CD4-positive, alpha-beta T cell treated with Interleukin-15 for 4 hours (primary cell): ENCODE data around the gene ICAM4.
"Not testable (repeated sequence)": the region's sequence is repeated elsewhere in the genome, so short reads cannot be mapped to it uniquely, and the experiment has no call there.

Experiments used
- DNase-seq: peaks from one replicate; pipeline ENCODE4 v3.0.0-alpha.2; 2020; ENCODE audit warnings: low spot score

Gene ICAM4

DNA sequence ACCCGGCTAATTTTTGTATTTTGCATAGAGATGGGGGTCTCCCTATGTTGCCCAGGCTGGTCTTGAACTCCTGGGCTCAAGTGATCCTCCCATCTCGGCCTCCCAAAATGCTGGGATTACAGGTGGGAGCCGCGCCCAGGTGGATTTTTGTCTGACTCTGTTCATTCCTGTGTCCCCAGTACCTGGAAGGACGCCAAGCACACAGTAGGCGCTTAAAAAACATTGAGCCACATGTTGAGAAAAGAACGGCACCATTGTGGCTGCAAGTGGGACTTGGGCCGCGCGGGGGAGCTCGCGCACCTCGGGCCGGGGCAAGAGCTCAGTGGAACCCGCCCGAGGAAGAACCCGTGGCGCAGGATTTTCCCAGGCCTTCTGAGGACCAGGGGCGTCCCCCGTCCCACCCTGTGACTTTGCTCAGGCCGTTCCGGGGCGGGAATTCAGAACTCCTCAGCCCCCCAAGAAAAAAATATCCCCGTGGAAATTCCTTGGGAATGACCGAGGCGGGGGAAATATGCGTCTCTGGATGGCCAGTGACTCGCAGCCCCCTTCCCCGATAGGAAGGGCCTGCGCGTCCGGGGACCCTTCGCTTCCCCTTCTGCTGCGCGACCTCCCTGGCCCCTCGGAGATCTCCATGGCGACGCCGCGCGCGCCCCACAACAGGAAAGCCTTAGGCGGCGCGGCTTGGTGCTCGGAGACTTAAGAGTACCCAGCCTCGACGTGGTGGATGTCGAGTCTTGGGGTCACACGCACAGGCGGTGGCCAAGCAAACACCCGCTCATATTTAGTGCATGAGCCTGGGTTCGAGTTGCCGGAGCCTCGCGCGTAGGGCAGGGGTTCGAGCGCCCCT is 17.2 kb upstream of the ICAM4 start:
- peak; percentile 89 for DNase-seq

DNA sequence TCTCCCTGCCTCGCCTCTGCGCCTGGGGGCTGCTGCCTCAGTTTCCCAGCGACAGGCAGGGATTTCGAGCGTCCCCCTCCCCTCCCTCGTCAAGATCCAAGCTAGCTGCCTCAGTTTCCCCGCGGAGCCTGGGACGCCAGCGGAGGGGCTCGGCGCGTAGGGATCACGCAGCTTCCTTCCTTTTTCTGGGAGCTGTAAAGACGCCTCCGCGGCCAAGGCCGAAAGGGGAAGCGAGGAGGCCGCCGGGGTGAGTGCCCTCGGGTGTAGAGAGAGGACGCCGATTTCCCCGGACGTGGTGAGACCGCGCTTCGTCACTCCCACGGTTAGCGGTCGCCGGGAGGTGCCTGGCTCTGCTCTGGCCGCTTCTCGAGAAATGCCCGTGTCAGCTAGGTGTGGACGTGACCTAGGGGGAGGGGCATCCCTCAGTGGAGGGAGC is 16.6 kb upstream of the ICAM4 start:
- DNase-seq, result peak; percentile 66

DNA sequence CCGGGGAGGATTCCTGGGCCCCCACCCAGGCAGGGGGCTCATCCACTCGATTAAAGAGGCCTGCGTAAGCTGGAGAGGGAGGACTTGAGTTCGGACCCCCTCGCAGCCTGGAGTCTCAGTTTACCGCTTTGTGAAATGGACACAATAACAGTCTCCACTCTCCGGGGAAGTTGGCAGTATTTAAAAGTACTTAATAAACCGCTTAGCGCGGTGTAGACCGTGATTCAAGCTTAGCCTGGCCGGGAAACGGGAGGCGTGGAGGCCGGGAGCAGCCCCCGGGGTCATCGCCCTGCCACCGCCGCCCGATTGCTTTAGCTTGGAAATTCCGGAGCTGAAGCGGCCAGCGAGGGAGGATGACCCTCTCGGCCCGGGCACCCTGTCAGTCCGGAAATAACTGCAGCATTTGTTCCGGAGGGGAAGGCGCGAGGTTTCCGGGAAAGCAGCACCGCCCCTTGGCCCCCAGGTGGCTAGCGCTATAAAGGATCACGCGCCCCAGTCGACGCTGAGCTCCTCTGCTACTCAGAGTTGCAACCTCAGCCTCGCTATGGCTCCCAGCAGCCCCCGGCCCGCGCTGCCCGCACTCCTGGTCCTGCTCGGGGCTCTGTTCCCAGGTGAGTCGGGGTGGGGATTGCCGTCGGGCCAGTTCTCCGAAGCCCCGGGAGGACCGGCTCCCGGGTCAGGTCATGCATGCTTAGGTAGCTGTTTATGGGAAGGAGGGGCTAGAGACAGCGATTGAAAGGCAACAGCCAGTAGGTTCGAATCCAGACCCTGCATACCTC is 15.9 kb upstream of the ICAM4 start, which contains the start of gene ICAM1:
Gene ICAM1 (plus strand): TSS at position 505 of the 779 bp plus-strand sequence. CDS start 40 bp downstream, at position 545.
- peak; percentile 71 for DNase-seq

DNA sequence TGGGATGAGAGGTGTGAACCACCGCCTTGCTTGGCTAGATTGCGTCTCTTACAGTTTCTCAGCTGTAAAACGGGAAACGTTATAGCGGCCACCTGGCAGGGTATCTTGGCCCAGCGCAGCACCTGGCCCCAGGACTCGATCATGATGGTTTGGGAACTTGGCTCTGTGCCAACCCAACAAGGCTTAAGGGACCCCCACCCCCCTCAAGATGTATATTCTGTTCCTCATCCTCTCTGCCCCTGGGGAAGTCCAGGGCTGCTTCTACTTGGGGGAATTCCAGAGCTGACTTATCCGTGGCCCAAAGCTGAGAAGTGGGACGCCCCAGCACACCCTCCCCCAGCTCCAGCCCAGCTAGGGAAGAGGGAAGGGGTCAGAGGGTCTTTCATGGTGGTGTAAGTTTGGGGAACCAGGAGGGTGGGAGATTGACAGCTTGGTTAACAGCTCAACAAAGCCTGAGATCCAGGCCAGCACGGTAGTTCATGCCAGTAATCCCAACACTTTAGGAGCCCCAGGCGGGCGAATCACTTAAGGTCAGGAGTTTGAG is 15.1 kb upstream of the ICAM4 start:
- DNase-seq, result no peak

DNA sequence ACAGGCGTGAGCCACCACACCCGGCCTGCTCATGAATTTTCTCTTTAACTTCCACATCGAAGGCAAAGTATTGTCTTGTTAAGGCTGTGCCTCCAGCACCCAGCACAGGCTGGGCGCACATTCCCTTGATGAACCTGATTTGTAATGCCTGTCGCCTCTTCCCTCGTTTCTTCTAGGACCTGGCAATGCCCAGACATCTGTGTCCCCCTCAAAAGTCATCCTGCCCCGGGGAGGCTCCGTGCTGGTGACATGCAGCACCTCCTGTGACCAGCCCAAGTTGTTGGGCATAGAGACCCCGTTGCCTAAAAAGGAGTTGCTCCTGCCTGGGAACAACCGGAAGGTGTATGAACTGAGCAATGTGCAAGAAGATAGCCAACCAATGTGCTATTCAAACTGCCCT is 12.2 kb upstream of the ICAM4 start:
- no peak for DNase-seq

DNA sequence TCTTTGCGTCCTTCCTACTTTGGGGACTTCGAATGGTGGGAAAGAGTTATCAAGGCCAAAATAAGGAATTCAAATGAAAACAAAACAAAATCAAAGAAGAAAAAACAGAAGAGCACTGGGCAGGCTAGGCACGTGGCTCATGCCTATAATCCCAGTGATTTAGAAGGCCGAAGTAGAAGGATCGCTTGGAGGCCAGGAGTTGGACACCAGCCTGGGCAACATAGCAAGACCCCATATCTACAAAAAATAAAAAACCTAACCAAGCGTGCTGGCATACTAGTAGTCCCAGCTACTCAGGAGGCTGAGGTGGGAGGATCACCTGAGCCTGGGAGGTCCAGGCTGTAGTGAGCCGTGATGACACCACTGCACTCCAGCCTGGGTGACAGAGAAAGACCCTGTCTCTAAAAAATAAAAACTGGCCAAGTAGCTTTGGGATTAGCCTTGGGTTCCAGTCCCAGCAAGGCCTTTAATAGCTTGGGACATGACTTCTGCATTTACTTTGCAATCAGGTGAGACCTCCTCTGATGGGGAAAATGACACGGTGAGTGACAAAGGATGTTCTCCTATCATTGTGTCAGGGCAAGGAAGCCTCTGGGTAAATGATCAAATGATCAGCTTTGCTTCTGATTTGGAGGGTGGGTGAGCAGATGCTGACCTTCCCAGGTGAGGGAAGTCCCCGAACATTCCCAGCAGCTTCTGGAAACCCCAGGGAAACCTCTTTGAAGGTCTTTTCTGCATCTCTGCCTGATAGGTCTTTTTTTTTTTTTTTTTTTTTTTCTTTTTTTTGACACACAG is 8.8 kb upstream of the ICAM4 start:
- no peak for DNase-seq

DNA sequence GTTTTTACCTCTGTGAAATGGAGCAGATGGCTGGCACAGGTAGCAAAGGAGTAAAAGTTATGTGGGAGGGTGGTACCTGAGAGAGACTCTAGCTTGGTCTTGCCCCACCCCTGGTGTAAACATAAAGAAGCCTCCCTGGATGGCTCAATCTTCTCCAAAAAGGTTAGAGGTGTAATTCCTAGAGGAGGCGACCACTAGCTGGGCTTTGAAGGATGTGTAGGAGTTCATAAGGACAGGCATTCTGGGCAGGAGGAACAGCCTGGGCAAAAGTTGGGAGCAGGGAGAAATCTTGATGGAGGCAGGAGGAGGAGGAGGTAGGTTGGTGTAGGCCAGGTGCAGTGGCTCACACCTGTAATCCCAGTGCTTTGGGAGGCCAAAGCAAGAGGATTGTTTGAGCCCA is 7.8 kb upstream of the ICAM4 start:
- DNase-seq, result no peak

DNA sequence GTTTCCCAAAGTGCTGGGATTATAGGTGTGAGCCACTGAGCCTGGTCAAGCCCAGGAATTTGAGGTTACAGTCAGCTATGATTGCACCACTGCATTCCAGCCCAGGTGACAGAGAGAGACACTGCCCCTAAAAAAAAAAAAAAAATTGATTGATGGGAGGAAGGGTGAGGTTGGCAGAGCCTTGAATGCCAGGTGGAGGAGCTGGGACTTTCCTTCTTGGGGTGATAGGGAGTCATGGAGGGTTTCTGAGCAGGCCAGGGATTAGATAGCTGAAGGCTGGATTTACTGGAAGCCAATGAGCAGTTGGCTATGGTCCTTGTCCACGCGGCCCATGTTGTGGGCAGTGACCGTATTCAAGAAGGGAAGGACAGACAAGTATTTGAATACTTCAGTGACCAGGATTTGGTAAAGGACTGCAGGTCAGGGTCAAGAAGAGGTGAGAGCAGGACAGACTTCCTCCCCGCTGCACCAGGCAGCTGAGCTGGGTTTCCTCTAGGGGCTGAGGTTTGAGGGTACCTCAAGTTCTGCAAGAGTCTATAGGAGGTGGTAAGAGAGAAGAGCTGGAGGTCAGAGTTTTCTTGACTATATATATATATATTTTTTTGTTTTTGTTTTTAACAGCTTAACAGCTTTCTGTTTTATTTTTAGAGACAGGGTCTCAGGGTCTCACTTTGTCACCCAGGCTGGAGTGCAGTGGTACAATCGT is 6.9 kb upstream of the ICAM4 start:
- no peak for DNase-seq

DNA sequence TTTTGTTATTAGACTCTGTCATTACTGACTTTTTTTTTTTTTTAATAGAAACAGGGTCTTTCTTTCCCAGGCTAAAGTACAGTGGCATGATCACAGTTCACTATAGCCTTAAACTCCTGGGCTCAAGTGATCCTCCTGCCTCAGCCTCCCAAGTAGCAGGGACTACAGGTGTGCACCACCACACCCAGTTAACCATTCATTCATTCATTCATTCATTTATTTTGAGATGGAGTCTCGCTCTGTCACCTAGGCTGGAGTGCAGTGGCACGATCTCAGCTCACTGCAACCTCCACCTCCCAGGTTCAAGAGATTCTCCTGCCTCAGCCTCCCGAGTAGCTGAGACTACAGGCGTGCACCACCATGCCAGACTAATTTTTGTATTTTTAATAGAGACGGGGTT is 4.7 kb upstream of the ICAM4 start:
- DNase-seq, result not testable (repeated sequence)

DNA sequence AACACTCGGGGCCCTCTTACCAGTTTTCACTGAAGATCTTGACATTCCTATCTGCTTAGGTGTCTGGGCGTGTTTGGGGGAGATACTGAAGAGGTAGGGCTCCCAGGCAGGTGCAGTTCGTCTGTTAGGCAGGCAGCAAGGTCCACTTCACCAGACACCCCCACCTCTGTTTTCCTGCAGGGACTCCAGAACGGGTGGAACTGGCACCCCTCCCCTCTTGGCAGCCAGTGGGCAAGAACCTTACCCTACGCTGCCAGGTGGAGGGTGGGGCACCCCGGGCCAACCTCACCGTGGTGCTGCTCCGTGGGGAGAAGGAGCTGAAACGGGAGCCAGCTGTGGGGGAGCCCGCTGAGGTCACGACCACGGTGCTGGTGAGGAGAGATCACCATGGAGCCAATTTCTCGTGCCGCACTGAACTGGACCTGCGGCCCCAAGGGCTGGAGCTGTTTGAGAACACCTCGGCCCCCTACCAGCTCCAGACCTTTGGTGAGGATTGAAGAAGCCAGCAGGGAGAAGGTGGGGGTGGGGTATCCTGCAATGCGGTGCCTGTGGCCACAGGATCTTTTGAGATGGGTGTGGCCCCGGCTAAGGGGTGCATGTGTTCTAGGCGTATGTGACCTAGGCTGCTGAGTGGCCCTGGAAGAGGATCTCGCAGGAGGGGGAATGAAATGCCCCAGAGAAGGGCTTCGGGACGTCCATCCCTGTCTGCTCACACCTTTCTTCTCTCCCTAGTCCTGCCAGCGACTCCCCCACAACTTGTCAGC is 3.3 kb upstream of the ICAM4 start:
- DNase-seq, result no peak

DNA sequence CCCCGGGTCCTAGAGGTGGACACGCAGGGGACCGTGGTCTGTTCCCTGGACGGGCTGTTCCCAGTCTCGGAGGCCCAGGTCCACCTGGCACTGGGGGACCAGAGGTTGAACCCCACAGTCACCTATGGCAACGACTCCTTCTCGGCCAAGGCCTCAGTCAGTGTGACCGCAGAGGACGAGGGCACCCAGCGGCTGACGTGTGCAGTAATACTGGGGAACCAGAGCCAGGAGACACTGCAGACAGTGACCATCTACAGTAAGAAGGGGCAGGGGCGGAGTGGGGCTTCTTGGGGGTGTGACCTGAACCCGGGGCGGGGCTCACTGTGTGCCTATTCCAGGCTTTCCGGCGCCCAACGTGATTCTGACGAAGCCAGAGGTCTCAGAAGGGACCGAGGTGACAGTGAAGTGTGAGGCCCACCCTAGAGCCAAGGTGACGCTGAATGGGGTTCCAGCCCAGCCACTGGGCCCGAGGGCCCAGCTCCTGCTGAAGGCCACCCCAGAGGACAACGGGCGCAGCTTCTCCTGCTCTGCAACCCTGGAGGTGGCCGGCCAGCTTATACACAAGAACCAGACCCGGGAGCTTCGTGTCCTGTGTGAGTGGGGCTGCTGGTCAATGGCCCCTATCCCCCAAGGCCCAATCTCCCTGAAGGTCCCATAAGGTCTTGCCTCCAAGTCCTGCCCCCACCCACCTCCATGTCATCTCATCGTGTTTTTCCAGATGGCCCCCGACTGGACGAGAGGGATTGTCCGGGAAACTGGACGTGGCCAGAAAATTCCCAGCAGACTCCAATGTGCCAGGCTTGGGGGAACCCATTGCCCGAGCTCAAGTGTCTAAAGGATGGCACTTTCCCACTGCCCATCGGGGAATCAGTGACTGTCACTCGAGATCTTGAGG is 2.4 kb upstream of the ICAM4 start:
- no peak for DNase-seq

DNA sequence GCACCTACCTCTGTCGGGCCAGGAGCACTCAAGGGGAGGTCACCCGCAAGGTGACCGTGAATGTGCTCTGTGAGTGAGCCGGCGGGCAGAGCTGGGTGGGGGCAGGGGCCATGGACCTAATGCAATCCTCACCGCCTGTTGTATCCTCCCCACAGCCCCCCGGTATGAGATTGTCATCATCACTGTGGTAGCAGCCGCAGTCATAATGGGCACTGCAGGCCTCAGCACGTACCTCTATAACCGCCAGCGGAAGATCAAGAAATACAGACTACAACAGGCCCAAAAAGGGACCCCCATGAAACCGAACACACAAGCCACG is 1.8 kb upstream of the ICAM4 start:
- no peak for DNase-seq

DNA sequence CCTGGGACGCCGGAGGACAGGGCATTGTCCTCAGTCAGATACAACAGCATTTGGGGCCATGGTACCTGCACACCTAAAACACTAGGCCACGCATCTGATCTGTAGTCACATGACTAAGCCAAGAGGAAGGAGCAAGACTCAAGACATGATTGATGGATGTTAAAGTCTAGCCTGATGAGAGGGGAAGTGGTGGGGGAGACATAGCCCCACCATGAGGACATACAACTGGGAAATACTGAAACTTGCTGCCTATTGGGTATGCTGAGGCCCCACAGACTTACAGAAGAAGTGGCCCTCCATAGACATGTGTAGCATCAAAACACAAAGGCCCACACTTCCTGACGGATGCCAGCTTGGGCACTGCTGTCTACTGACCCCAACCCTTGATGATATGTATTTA is 1.4 kb upstream of the ICAM4 start:
- no peak for DNase-seq

DNA sequence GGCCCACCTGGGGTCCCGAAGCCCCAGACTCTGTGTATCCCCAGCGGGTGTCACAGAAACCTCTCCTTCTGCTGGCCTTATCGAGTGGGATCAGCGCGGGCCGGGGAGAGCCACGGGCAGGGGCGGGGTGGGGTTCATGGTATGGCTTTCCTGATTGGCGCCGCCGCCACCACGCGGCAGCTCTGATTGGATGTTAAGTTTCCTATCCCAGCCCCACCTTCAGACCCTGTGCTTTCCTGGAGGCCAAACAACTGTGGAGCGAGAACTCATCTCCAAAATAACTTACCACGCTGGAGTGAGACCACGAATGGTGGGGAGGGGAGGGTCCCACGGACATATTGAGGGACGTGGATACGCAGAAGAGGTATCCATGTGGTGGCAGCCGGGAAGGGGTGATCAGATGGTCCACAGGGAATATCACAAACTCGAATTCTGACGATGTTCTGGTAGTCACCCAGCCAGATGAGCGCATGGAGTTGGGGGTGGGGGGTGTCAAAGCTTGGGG is 2.0 kb downstream of the ICAM4 start:
- no peak for DNase-seq

DNA sequence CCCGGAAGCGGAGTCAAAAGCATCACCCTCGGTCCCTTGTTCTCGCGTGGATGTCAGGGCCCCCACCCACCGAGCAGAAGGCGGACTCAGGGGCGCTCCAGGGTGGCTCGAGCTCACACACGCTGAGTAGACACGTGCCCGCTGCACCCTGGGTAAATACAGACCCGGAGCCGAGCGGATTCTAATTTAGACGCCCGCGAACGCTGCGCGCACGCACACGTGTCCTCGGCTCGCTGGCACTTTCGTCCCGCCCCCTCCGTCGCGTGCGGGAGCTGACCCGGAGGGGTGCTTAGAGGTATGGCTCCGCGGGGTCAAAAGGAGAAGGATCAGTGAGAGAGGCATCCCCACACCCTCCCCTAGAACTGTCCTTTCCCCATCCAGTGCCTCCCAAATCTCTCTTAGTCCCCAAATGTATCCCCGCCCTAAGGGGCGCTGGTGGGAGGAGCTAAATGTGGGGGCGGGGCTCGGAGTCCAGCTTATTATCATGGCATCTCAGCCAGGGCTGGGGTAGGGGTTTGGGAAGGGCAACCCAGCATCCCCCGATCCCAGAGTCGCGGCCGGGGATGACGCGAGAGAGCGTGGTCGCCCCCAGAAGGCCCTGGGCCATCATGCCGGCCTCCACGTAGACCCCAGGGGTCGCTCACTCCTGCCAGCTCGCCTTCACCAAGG is 2.5 kb downstream of the ICAM4 start:
- DNase-seq, result peak; percentile 46

DNA sequence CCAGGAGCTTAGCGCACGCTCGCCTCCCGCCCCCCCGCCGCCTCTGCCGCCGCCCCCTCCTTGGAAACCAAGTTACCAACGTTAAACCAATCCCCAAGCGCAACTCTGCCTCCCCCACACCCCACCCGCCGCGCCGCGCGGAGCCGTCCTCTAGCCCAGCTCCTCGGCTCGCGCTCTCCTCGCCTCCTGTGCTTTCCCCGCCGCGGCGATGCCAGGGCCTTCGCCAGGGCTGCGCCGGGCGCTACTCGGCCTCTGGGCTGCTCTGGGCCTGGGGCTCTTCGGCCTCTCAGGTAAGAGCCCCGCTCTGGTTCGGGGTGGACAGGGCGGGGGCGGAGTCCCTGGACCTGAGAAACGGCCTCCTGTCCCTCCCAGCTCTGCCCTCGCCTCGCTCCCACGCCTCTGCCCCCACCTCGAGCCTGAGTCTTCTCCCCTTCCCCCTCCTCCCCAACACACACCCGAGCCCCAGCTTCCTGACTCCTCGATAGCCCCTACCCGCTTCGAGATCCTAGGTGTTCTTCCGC is 3.1 kb downstream of the ICAM4 start, which contains the start of gene ICAM5:
Gene ICAM5 (plus strand): TSS at position 117 of the 521 bp plus-strand sequence. CDS start 92 bp downstream, at position 209.
- no peak for DNase-seq

DNA sequence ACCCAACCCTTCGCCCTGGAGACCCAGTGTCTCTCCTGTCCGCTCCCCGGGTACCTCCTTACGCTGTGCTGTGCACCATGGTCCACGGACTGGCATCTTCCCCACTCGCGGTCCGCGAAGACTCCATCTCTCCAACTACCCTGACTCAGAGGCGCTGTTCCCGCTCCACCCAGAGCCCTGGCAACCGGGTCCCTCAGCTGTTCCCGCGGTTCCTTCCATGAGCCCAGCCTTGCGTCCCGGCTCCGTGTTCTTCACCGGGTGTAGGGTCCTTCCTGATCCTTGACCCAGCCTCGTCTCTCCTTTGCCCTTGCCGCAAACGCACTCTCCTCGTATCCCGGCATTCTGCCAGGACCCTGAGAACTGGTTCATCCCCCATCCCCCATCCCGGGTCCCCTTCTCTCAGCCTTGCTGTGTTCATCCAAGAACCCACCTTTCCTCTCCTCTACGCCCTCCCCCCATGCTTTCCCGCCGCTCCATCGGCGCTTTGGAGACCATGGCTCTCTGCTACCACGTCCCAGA is 3.7 kb downstream of the ICAM4 start:
- no peak for DNase-seq

DNA sequence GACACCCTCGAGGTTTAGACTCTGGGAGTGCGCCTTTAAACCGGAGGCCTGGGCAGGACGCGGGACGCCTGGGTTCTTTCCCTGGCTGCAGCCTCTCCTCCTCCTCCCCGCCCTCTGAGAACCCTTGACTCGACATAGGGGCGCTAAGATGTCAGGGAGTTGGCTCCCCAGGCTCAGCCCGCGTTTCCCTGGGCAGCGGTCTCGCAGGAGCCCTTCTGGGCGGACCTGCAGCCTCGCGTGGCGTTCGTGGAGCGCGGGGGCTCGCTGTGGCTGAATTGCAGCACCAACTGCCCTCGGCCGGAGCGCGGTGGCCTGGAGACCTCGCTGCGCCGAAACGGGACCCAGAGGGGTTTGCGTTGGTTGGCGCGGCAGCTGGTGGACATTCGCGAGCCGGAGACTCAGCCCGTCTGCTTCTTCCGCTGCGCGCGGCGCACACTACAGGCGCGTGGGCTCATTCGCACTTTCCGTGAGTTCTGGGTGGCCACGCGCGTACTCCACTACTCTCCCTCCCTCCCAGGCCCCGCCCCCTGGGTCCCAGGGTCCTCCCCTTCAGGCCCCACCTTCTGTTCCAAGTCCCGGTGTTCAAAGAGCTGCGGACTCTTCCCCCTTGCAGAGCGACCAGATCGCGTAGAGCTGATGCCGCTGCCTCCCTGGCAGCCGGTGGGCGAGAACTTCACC is 4.3 kb downstream of the ICAM4 start:
- peak; percentile 52 for DNase-seq
